GM21529 (cell line): ENCODE results near the gene ATP8A1.
A peak's percentile ranks its signal among the peaks of the same experiment; 100 is the strongest.

Experiments used
- ATAC-seq: cut with Tn5 transposase; IDR thresholded peaks from one replicate; pipeline ENCODE4 v1.9.1; 2021; ENCODE audit not compliant: unreplicated experiment

ATP8A1 gene

GRCh38 chr4:42627885-42628646 lies 28.8 kb downstream of the ATP8A1 start:
- ATAC-seq: peak; percentile 92

- ATAC-seq: no peak
Measured at GRCh38 chr4:42626629-42627146, 30.2 kb downstream of the ATP8A1 start.

DNA sequence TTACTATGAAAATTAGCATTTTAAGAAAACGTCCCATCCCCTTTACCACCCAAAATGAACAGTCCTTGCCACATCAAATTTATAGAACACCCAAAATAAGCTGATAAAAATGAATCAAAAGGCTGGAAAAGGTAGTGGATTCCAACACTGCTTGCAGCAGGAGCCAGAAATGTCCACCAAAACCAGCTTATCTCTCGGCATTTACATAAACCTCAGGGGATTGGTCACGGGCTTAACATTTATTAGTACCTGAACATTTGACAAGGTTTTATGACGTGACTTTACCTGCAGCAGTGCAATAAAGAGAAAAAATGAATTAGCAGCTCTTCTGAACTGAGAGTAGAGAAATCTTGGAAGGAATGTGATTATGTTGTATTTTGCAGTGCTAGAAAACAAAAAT lies 31.6 kb downstream of the ATP8A1 start:
- ATAC-seq: no peak

- ATAC-seq: no peak
Measured at GRCh38 chr4:42624551-42624950, 32.4 kb downstream of the ATP8A1 start.

DNA sequence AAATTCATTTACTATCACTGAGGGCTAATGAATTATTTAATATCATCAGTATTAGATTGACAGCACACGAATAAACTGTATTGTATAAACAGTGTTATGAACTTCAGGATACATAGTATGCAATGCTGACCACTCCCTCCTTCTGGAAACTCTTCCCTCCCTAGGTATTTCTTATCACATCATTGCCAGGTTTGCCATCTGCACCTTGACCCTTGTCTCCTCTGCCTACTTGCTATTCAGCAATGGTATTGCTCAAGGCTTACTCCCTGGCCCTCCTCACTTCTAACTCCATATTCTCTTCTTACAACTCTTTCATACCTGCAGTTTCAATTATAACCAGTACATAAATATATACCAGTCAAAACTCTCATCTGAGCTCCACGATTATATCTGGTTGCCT lies 38.9 kb downstream of the ATP8A1 start:
- no peak for ATAC-seq

DNA sequence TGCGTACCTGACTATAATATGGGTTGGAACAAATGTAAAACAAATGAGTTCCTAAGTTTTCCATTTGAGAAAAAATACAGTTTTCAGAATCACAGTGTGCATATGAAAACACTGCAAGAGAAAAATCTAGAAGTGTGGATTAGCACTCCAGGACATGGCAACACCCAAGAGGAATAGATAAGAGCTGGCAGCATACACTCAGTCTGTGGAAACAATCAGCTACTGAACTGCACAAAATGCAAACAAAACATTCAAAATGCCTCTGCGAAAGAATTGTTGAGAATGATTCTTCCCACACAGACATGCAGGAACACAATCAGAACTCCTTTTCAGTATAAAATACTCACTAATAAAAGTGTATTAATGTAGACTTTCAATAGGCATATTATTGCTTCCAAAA lies 39.9 kb downstream of the ATP8A1 start:
- no peak for ATAC-seq

- ATAC-seq: no peak
Measured at GRCh38 chr4:42616572-42616971, 40.3 kb downstream of the ATP8A1 start.

- no peak for ATAC-seq
Measured at GRCh38 chr4:42615131-42615763, 41.7 kb downstream of the ATP8A1 start.

GRCh38 chr4:42612898-42613297 lies 44.0 kb downstream of the ATP8A1 start:
- ATAC-seq: no peak

- ATAC-seq: no peak
Measured at GRCh38 chr4:42610941-42611340, 46.0 kb downstream of the ATP8A1 start.

GRCh38 chr4:42609051-42609450 lies 47.9 kb downstream of the ATP8A1 start:
- no peak for ATAC-seq

- ATAC-seq: no peak
Measured at GRCh38 chr4:42608551-42608950, 48.4 kb downstream of the ATP8A1 start.

GRCh38 chr4:42607011-42607726 lies 49.7 kb downstream of the ATP8A1 start:
- ATAC-seq: no peak

GRCh38 chr4:42605264-42605663 lies 51.6 kb downstream of the ATP8A1 start:
- ATAC-seq: no peak

GRCh38 chr4:42603862-42604261 lies 53.0 kb downstream of the ATP8A1 start:
- no peak for ATAC-seq

GRCh38 chr4:42600578-42600977 lies 56.3 kb downstream of the ATP8A1 start:
- peak; percentile 45 for ATAC-seq

- peak; percentile 84 for ATAC-seq
Measured at GRCh38 chr4:42596918-42597317, 60.0 kb downstream of the ATP8A1 start.

GRCh38 chr4:42594888-42595287 lies 62.0 kb downstream of the ATP8A1 start:
- no peak for ATAC-seq

- ATAC-seq: no peak
Measured at GRCh38 chr4:42588909-42589308, 68.0 kb downstream of the ATP8A1 start.

DNA sequence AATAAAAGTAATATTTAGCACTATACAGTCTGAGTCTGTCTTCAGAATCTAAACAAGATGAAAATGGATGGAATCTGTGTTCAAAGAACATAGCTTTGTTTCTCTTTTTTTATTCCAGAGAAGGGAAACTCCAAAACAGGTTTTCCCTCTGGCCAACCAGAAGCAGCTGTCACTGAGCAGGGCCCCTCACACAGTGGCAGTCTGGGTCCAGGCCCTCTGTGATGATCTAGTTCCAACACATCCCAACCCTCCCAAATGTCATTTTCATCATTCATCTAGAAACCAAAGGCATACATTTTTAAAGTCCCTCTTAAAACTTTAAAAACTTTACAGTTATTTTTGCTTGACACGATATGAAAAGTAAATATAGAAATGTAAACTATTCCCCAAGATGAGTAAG lies 70.1 kb downstream of the ATP8A1 start:
- no peak for ATAC-seq

DNA sequence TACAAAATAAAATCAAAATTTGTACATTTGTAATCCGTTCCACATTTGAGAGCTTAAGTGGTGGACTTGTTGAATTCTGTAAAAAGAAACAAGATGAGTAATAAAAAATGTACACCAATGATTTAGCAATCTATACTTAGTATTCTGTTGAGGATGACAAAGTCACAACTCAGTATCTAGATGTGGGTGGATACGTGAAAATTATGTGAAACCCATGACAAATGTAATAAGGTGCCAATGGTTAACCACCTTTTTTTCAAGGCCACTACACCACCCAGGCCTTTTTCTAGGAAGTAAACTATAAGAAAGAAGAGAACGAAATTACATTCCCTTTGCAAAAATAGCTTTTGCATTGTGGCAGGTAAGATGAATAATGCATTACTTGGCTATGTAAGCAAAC lies 77.0 kb downstream of the ATP8A1 start:
- no peak for ATAC-seq

- no peak for ATAC-seq
Measured at GRCh38 chr4:42578187-42578586, 78.7 kb downstream of the ATP8A1 start.
